Testis (tissue), 3 donors: ENCODE results near the gene CIP2A. TPM values are rescaled to one million over a fixed set of nuclear protein-coding genes. Genes with fewer than 3 reads are reported as not detected.

Source experiments
- DNase-seq: peaks from one replicate; pipeline ENCODE4 v3.0.0-alpha.2; 2019
- H3K27ac ChIP-seq, 2 donors: fragments of 200-600 bp; sonication (generic); one replicate each; pipeline ENCODE4 v1.5.1; 2019
- H3K27me3 ChIP-seq: fragments of 200-600 bp; sonication (generic); one replicate; pipeline ENCODE4 v1.5.1; 2019
- H3K36me3 ChIP-seq: fragments of 200-600 bp; sonication (generic); one replicate; pipeline ENCODE4 v1.5.1; 2017; ENCODE audit warnings: low read depth; ENCODE audit errors: missing control alignments
- H3K4me1 ChIP-seq: fragments of 200-600 bp; sonication (generic); one replicate; pipeline ENCODE4 v1.5.1; 2019
- H3K4me3 ChIP-seq, 2 donors: fragments of 200-600 bp; sonication (generic); one replicate each; pipeline ENCODE4 v1.5.1; 2017 to 2019
- H3K9me3 ChIP-seq: fragments of 200-600 bp; sonication (generic); one replicate; pipeline ENCODE4 v1.5.1; 2017
- POLR2A ChIP-seq: fragments of 450-650 bp; IDR thresholded peaks from one replicate; pipeline ENCODE4 v1.6.1; 2017; ENCODE audit warnings: antibody characterized with exemption, mild to moderate bottlenecking, moderate library complexity
- WGBS, 2 donors: methylation state at CpG; one replicate each; pipeline ENCODE4 v1.1.5; 2018; 5-methylcytosine and 5-hydroxymethylcytosine counted together
- intact Hi-C: fragments of 100-400 bp; cut with DNase I; formaldehyde crosslinking; loops from one replicate; pipeline ENCODE4 v1.15.1; 2023; ENCODE audit warnings: low total_unique reads
- polyA plus RNA-seq: library from polyadenylated mRNA; stranded (reverse); fragments of 350-450 nt; fragmentation: Illumina TruSeq; extraction: RNeasy Lipid Tissue Mini Kit (QIAGEN cat#74804); gene quantifications from one replicate; pipeline ENCODE4 v1.2.3, GENCODE V29; 2014; ENCODE audit warnings: low read depth, low replicate concordance; ENCODE audit not compliant: insufficient read depth
- total RNA-seq, 2 donors: library from RNA; depleted of rRNA; stranded (reverse); fragments of >200 nt; gene quantifications; one replicate each; pipeline ENCODE4 v1.2.3, GENCODE V29; 2016
- TF ChIP-seq, protein P1 (sequence below), 3 experiments: fragments of 450-650 bp in 2 of 3; fragments of 200-600 bp in 1 of 3; sonication (generic) in 1 of 3; IDR thresholded peaks; one replicate each; pipeline ENCODE4 v1.5.1; 2016 to 2019; ENCODE audit warnings: antibody characterized with exemption in 3 of 3, mild to moderate bottlenecking in 2 of 3, moderate library complexity in 1 of 3

CIP2A gene
- total and polyA plus RNA-seq, 3 donors from 2014 or later = 8.5 to 23.5 (median 18.0) TPM

DNA sequence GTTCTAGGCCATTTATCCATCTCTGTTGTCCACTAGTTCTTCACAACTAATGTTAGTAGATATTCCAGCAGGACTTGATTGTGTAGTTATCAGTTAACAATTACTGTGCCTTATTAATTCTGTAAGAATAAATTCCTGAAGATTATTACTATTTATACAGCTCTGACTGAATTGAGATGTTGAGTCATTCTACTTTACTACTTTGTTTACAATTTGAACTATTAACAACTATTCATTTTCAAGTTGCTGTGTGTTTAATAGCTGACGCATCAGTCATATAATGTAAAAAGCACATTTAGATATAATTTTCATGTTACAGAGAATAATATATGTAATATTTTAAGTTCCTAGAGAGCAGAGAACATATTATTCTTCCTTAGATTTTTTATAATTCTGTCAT is 21.4 kb upstream of the CIP2A start:
- Histone ChIP-seq H3K9me3 (no peaks in the 10 kb centered on the region), H3K27ac (no peak overlapping the region), H3K4me1 (no peaks in the 10 kb centered on the region), H3K36me3 (no peaks in the 10 kb centered on the region), H3K27me3 (no peaks in the 10 kb centered on the region), H3K4me3 (no peak overlapping the region)
- 96 to 100% methylated on average over 1 of the region's 1 CpG for WGBS, 2 donors
- TF ChIP-seq, protein P1, sequence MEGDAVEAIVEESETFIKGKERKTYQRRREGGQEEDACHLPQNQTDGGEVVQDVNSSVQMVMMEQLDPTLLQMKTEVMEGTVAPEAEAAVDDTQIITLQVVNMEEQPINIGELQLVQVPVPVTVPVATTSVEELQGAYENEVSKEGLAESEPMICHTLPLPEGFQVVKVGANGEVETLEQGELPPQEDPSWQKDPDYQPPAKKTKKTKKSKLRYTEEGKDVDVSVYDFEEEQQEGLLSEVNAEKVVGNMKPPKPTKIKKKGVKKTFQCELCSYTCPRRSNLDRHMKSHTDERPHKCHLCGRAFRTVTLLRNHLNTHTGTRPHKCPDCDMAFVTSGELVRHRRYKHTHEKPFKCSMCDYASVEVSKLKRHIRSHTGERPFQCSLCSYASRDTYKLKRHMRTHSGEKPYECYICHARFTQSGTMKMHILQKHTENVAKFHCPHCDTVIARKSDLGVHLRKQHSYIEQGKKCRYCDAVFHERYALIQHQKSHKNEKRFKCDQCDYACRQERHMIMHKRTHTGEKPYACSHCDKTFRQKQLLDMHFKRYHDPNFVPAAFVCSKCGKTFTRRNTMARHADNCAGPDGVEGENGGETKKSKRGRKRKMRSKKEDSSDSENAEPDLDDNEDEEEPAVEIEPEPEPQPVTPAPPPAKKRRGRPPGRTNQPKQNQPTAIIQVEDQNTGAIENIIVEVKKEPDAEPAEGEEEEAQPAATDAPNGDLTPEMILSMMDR (IDR thresholded peaks at IDR 0.05) = no peak
- TF ChIP-seq POLR2A = no peak
- DNase-seq = no peak
- intact Hi-C loops = no loop called here

DNA sequence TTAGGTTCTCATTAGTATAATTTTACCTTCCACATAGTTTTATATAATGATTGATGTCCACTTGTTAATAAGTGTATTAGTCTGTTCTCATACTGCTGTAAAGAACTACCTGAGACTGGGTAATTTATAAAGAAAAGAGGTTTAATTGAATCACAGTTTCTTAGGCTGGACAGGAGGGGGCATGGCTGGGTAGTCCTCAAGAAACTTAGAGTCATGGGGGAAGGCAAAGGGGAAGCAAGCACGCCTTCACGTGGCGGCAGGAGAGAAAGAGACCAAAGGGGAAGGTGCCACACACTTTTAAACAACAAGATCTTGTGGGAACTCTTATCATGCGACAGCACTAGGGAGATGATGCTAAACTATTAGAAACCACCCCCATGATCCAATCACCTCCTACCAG is 19.5 kb upstream of the CIP2A start:
- WGBS, 2 donors = 82 to 87% methylated on average over 4 of the region's 4 CpGs
- no peaks in the 10 kb centered on the region for H3K36me3 ChIP-seq
- no peak overlapping the region for H3K4me3 ChIP-seq
- H3K27me3 ChIP-seq = no peaks in the 10 kb centered on the region
- H3K4me1 ChIP-seq = peaks cover 5% of the 10 kb centered on the region
- no peaks in the 10 kb centered on the region for H3K9me3 ChIP-seq
- intact Hi-C loops = no loop called here
- TF ChIP-seq, protein P1 (IDR thresholded peaks at IDR 0.05) = no peak
- TF ChIP-seq POLR2A = no peak
- DNase-seq = no peak
- H3K27ac ChIP-seq = no peak overlapping the region

DNA sequence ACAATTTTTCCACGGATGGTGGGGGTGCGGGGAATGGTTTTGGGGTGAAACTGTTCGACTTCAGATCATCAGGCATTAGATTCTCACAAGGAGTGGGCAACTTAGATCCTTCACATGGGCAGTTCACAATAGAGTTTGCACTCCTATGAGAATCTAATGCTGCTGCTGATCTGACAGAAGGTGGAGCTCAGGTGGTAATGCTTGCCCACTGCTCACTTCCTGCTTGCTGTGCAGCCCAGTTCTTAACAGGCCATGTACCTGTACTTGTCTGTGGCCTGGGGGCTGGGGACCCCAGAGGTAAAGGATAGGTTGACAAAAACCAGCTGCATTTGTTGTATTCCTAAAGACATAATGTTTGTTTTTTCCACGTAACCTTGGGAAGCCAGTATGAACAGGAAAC is 16.3 kb upstream of the CIP2A start:
- Histone ChIP-seq H3K27ac (no peak overlapping the region), H3K9me3 (no peaks in the 10 kb centered on the region), H3K4me3 (no peak overlapping the region), H3K4me1 (peaks cover 13% of the 10 kb centered on the region), H3K36me3 (no peaks in the 10 kb centered on the region), H3K27me3 (no peaks in the 10 kb centered on the region)
- TF ChIP-seq, protein P1 (IDR thresholded peaks at IDR 0.05) = no peak
- TF ChIP-seq POLR2A = no peak
- no peak for DNase-seq
- 72 to 78% methylated on average over 4 of the region's 4 CpGs for WGBS, 2 donors
- intact Hi-C loops = no loop called here

DNA sequence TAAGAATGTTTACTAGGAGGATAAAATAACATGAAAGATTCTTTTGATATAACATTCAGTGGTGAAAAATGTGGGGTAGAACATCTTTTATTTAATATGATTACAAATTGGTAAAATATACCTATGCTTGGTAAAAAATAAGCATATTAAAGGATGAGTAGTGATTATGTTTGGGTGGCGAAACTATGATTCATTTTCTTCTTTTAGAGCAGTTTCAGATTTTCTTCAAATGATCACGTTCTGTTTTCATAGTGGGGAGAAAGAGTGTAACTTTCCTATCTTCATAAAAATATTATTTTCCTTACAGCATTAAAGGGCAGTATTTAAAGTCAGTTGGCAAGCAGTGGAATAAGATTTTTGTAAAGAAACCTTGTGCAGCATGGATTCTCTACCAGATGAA is 15.8 kb upstream of the CIP2A start:
- Histone ChIP-seq H3K36me3 (no peaks in the 10 kb centered on the region), H3K9me3 (no peaks in the 10 kb centered on the region), H3K4me1 (peaks cover 13% of the 10 kb centered on the region), H3K27me3 (no peaks in the 10 kb centered on the region), H3K27ac (no peak overlapping the region), H3K4me3 (no peak overlapping the region)
- 92 to 95% methylated on average over 2 of the region's 2 CpGs for WGBS, 2 donors
- DNase-seq = no peak
- intact Hi-C loops = no loop called here
- no peak for TF ChIP-seq POLR2A
- TF ChIP-seq, protein P1 (IDR thresholded peaks at IDR 0.05) = no peak

DNA sequence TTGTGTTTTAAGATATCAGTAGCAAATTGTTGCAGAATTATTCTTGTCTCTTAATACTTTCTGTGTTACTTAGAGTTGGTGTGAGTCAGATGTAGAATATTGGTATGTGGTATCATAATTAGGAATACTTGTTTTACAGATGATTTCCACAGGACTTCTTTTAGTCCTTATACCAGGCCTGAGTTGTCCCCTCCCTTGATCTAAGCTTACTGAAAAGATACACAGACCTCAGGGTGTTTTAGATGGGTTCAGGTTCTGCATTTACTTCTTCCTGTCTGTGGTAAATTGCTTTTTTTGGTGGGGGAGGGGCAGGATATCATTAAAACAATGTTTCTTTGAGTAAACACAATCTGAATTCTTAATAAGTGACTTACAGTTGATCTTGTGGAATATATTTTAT is 14.5 kb upstream of the CIP2A start:
- Histone ChIP-seq H3K4me3 (no peak overlapping the region), H3K27me3 (no peaks in the 10 kb centered on the region), H3K9me3 (no peaks in the 10 kb centered on the region), H3K4me1 (peaks cover 13% of the 10 kb centered on the region), H3K36me3 (no peaks in the 10 kb centered on the region), H3K27ac (no peak overlapping the region)
- no peak for DNase-seq
- intact Hi-C loops = no loop called here
- TF ChIP-seq POLR2A = no peak
- TF ChIP-seq, protein P1 (IDR thresholded peaks at IDR 0.05) = no peak
